Measurements from ENCODE around the gene GPR68.
"Not testable (repeated sequence)": the region's sequence is repeated elsewhere in the genome, so short reads cannot be mapped to it uniquely, and the experiment has no call there.

GPR68 gene

GRCh38 chr14:91272341-91273272, 28.1 kb upstream of the GPR68 start:
- no peak for DNase-seq

DNA sequence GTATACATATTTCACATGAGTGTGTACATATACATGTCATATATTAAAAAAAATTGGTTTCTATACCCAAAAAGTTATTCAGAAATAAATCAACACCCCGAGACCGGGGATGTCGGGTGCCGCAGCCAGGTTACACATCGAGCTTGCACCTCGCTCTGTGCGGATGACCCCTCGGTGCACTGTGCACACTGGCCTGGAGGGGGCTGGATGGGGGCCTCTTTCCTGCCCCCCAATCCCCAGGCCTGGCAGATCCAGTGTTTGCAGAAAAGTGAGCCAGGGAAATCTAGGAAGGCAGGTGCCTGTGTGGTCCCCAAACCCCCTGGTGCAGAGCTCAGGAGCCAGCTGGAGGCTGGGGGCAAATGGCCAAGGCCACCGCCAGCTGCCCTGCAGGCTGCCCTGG, 27.1 kb upstream of the GPR68 start:
- no peak for DNase-seq

- DNase-seq, result no peak
Measured at GRCh38 chr14:91270619-91271018, 26.1 kb upstream of the GPR68 start.

DNA sequence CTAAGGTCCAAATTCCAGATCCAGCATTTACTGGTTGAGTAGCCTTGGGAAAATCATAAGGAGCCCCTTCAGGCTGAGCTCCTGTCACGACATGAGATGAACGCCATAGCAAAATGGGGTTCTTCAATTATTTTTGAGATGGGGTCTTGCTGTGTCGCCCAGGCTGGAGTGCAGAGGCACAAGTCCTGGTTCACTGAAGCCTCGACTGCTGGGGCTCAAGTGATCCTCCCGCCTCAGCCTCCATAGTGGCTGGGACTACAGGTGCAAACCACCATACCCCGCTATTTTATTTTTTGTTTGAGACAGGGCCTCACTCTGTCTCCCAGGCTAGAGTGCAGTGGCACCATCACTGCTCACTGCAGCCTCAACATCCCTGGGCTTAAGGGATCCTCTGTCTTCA, 25.7 kb upstream of the GPR68 start:
- DNase-seq, result no peak

DNA sequence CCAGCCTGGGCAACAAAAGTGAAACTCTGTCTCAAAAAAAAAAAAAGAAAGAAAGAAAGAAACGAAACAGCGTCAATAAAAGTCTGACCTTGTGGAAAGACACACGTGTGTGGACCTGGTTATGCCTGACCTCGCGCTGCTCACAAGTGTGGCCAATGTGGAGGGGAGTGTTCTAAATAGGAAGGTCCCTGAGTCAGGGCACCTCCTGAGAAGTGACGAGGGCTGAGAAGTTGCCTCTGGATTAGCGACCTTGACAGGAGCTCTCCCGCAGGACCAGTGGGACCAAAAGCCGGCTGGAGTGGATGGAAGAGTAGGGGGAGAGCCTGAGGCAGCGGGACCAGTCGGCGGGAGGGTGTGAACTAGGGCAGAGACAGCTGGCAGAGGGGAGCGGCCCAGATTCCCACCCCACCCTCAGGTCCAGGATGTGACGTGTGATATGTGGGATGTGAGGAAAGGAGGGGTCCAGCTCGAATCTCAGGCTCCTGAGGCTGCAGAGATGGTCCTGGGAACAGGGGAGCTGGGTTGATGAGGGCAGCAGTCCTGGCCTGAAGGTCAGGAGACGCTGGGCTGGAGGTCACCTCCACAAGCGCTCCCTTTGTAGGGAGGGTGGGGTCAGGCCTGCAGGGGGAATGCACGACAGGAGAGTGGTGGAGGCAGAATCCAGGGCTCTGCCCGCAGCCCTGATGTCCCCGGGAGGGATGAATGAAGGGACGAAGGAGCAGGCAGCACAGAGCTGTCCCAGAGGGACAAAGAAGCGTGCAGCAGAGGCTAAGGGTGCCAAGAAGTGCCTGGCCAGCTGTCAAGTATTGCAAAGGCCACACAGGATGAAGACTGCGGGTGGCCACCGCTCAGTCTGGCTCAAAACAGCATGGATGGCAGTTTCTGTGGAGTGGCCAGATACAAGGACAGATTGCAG, 24.8 kb upstream of the GPR68 start:
- no peak for DNase-seq

GRCh38 chr14:91267965-91268437, 23.5 kb upstream of the GPR68 start:
- DNase-seq, result no peak

GRCh38 chr14:91266276-91266675, 21.8 kb upstream of the GPR68 start:
- DNase-seq, result not testable (repeated sequence)

- DNase-seq, result no peak
Measured at GRCh38 chr14:91265404-91265803, 20.9 kb upstream of the GPR68 start.

DNA sequence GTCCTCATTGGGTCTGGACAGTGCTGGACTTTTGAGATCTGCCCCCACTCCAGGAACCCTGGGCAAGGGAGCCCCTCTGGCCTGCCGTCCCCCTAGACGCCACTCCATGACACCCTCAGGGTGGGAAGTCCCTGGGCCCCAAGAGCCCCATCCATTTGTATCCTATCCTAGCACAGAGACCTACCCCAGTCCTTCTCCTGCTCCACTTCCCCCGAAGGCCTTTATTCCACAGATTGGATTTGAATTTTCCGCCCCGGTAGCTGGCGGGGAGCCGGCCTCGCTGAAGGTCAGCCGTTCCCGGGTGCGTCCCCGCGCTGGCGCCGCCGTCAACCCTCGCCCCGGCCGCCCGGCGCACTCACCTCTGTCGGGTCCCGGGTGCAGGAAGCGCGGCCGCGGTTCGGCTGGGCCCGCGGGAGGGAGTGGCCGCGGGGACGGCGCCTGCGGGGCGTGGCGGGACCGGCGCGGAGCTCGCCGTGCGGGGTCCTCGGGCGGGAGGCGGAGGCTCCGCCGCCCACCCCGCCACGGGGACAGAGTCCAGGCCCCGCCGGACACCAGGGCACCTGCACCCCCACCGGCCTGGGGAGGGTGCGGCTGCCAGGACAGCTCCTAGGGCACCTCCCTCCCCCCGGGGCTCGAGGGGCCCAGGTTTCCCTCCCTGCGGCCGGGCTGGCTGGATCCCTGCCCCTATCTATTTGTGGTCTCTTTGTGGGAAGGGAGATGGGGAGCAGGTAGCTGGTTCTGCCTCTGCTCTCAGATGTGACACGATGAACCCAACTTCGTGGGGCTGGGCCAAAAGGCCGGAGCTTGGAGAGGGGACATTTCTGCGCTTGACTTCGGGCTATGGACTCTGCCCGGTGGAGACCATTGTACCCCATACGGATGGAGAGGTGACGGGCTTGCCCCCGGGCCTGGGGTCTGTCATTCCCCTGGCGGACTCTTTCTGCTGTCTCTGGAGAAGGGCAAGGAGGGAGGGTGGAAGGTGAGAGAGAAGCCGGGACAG, 19.9 kb upstream of the GPR68 start:
- no peak for DNase-seq

GRCh38 chr14:91263329-91263728, 18.8 kb upstream of the GPR68 start:
- no peak for DNase-seq

DNA sequence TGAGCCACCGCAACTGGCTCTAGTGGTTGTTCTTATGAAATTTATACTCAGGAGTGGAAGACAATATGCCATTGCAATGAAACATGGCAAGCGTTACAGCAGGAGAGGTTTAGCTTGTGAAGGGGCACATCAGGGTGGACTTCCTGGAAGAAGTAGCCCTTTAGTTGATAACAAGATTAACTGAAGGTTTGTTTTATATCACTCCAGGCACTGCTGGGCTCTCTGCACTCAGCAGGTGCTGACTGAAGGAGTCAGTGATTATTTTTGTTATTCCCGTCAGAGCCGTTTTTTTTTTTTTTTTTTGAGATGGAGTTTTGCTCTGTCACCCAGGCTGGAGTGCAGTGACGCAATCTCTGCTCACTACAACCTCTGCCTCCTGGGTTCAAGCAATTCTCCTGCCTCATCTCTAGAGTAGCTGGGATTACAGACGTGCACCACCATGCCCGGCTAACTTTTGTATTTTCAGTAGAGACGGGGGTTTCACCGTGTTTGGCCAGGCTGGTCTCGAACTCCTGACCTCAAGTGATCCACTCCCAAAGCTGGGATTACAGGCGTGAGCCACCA, 17.6 kb upstream of the GPR68 start:
- no peak for DNase-seq

DNA sequence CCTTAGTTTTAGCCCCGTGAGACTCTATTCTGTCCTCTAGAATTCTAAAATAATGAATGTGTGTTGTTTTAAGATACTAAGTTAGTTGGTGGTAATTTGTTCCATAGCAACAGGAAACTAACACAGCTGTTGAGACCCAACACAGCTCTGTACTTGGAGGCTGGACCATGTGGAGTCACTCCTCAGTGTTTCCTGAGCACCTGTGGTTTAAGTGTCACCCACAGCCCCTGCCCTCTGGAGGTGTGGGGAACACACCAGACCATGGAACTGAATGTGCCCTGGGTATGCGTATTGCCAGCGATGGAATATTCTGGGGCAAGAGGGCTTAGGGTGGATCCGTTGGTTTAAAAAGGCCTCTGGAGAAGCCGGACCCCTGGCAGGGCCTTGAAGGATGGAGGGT, 16.6 kb upstream of the GPR68 start:
- DNase-seq, result no peak

DNA sequence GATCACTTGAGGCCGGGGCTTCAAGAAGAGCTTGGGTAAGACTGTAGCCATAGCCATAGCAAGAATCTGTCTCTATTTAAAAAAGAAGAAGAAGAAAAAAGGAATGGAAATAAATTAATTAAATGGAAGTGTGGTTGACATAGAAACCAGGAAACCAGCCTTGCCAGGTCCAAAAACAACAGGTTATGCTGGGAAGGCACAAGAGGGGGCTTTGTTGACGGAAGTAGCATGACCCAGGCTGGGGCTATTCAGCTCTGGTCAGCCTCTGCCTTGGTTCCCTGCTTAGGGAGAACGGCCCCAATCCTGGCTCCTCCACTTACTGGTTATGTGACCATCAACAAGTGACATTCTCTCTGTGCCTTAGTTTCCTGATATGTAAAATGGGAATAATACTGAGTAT, 14.4 kb upstream of the GPR68 start:
- DNase-seq, result no peak

- no peak for DNase-seq
Measured at GRCh38 chr14:91258011-91258618, 13.6 kb upstream of the GPR68 start.

GRCh38 chr14:91257328-91258010, 13.0 kb upstream of the GPR68 start:
- DNase-seq, result no peak

GRCh38 chr14:91256661-91257060, 12.2 kb upstream of the GPR68 start:
- no peak for DNase-seq

DNA sequence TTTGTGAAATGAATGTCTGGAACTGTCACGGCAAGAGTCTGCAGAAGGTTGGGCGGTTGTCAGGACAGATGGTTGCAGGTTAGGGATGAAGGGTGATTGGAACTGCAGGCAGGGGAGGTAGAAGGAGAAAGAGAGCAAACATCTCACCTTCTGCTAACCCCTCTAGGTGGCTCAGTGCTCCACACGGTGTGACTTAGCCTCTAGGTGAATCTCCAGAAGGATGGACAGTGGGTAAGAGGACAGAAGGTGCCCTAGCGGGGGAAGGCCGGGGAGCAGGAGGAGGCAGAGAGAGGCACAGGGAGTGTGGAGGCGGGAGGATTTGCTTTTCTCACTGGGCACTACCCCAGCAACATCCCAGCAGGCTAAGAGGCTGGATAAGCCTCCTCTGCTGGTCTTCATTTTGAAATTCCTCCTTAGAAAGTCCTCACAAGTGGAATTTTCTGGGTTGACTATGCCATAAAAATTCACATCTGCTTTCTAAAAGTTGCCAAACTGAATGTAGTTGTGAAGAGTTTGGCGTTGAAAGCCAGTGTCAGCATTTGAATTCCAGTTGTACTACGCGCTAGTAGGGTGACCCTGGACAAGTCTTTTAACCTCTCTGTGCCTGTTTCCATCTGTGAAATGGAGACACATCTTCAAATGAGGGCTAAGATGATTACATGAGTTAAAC, 10.7 kb upstream of the GPR68 start:
- DNase-seq, result no peak

GRCh38 chr14:91254461-91254860, 10.0 kb upstream of the GPR68 start:
- no peak for DNase-seq

DNA sequence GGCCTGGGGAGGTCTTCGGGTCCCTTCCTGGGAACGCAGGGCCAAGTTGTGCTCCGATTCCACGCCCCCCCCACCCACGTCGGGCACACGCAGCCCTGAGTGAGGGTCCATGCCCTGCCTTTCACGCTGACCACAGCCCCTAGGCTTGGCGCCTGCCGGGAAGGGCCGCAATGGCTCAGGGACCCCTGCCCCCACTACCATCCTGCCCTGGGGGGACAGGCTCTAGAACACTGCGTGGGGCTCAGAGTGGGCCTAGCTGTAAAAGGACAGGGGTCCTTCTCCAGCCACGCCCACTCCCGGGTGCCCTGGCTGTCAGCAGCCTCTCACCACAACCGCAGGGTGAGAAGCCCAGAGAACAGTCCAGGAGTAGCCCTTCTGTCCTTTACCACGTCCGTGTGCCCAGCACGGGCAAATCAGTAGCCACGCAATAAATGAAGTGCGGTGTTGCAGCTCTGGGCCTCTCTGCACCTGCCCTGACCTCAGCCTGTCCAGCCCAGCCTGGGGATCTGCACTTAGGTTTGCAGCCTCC, 9.4 kb upstream of the GPR68 start:
- DNase-seq, result no peak

Measured in activated T-cell treated with anti-CD3 and anti-CD28 coated beads for 4 hours (primary cell).